HFF-Myc (cell line): ENCODE measurements around the gene TMSB4X.
A peak's percentile ranks its signal among the peaks of the same experiment; 100 is the strongest.

Experiments
- DNase-seq: peaks from one replicate; pipeline ENCODE4 v3.0.0-alpha.2; 2011; ENCODE audit warnings: low read depth; ENCODE audit errors: extremely low read depth
- H3K4me3 ChIP-seq: replicated peaks from 2 replicates; pipeline ENCODE4 v1.5.1; 2011; ENCODE audit warnings: low read depth, mild to moderate bottlenecking, control low read depth, low read length
- CTCF ChIP-seq: IDR thresholded peaks from 2 replicates; pipeline ENCODE4 v1.5.1; 2012; ENCODE audit warnings: mild to moderate bottlenecking, low read depth, low read length, control low read depth; ENCODE audit errors: missing control alignments

TMSB4X gene

GRCh38 chrX:12949927-12950656 lies 24.8 kb upstream of the TMSB4X start:
- no peak overlapping the region for H3K4me3 ChIP-seq
- no peak for TF ChIP-seq CTCF
- no peak for DNase-seq

GRCh38 chrX:12950851-12951594 lies 23.9 kb upstream of the TMSB4X start:
- no peak overlapping the region for H3K4me3 ChIP-seq
- no peak for DNase-seq
- TF ChIP-seq CTCF = peak; percentile 20

GRCh38 chrX:12951595-12951975 lies 23.3 kb upstream of the TMSB4X start:
- DNase-seq = no peak
- TF ChIP-seq CTCF = no peak
- H3K4me3 ChIP-seq = no peak overlapping the region

GRCh38 chrX:12953420-12953819 lies 21.5 kb upstream of the TMSB4X start:
- no peak overlapping the region for H3K4me3 ChIP-seq
- no peak for DNase-seq
- TF ChIP-seq CTCF = no peak

- H3K4me3 ChIP-seq = no peak overlapping the region
- no peak for TF ChIP-seq CTCF
- no peak for DNase-seq
Observed at GRCh38 chrX:12954376-12954775, 20.5 kb upstream of the TMSB4X start.

GRCh38 chrX:12954981-12955380 lies 19.9 kb upstream of the TMSB4X start:
- TF ChIP-seq CTCF = no peak
- no peak for DNase-seq
- H3K4me3 ChIP-seq = no peak overlapping the region
